Ishikawa (cell line): ENCODE measurements around the gene NBAS.
A peak's percentile ranks its signal among the peaks of the same experiment; 100 is the strongest.

ENCODE experiments used
- CEBPB ChIP-seq: IDR thresholded peaks from 2 replicates; pipeline ENCODE4 v1.6.1; 2012
- CREB1 ChIP-seq: IDR thresholded peaks from 2 replicates; pipeline ENCODE4 v1.6.1; 2012; ENCODE audit warnings: low read depth
- EGR1 ChIP-seq: IDR thresholded peaks from 2 replicates; pipeline ENCODE4 v1.6.1; 2012
- EP300 ChIP-seq: IDR thresholded peaks from 2 replicates; pipeline ENCODE4 v1.6.1; 2012; ENCODE audit warnings: borderline replicate concordance
- FOXM1 ChIP-seq: IDR thresholded peaks from 2 replicates; pipeline ENCODE4 v1.6.1; 2012; ENCODE audit warnings: low read depth, borderline replicate concordance
- MAX ChIP-seq: IDR thresholded peaks from 2 replicates; pipeline ENCODE4 v1.6.1; 2012
- NFIC ChIP-seq: IDR thresholded peaks from 2 replicates; pipeline ENCODE4 v1.6.1; 2012
- RAD21 ChIP-seq: IDR thresholded peaks from 2 replicates; pipeline ENCODE4 v1.6.1; 2012; ENCODE audit warnings: low read depth
- REST ChIP-seq: IDR thresholded peaks from 2 replicates; pipeline ENCODE4 v1.6.1; 2012; ENCODE audit warnings: low read depth, mild to moderate bottlenecking
- TAF1 ChIP-seq: IDR thresholded peaks from 2 replicates; pipeline ENCODE4 v1.6.1; 2012; ENCODE audit warnings: low read depth, mild to moderate bottlenecking
- TCF12 ChIP-seq: IDR thresholded peaks from 2 replicates; pipeline ENCODE4 v1.6.1; 2012; ENCODE audit warnings: low read depth
- TEAD4 ChIP-seq: IDR thresholded peaks from 2 replicates; pipeline ENCODE4 v1.6.1; 2012
- USF1 ChIP-seq: IDR thresholded peaks from 2 replicates; pipeline ENCODE4 v1.6.1; 2012
- YY1 ChIP-seq: IDR thresholded peaks from 2 replicates; pipeline ENCODE4 v1.6.1; 2012; ENCODE audit warnings: low read depth
- ZBTB7A ChIP-seq: IDR thresholded peaks from 2 replicates; pipeline ENCODE4 v1.6.1; 2012; ENCODE audit warnings: low read depth

The NBAS gene

GRCh38 chr2:15357186-15357585 lies 203.9 kb downstream of the NBAS start:
- no peak for TF ChIP-seq CREB1
- no peak for TF ChIP-seq CEBPB
- TF ChIP-seq USF1: no peak
- no peak for TF ChIP-seq ZBTB7A
- no peak for TF ChIP-seq NFIC
- no peak for TF ChIP-seq RAD21
- no peak for TF ChIP-seq YY1
- TF ChIP-seq EP300: no peak
- no peak for TF ChIP-seq TEAD4
- TF ChIP-seq REST: no peak
- no peak for TF ChIP-seq TCF12
- TF ChIP-seq FOXM1: no peak
- TF ChIP-seq EGR1: no peak
- no peak for TF ChIP-seq MAX
- TF ChIP-seq TAF1: no peak

DNA sequence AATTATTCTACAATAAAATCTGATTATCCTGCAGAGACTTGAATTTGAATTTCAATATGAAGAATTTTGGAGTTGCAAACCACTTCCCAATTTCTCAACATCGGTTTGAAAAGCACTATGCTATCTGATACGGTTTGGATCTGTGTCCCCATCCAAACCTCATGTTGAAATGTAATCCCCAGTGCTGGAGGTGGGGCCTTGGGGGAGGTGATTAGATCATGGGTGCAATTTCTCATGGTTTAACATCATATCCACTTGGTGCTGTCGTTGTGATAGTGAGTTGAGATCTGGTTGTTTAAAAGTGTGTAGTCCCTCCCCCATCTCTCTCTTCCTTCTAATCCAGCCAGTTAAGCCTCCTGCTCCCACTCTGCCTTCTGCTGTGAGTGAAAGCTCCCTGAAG lies 205.7 kb downstream of the NBAS start:
- TF ChIP-seq USF1 (no peak), CEBPB (no peak), REST (no peak), ZBTB7A (no peak), FOXM1 (no peak), MAX (no peak), YY1 (no peak), NFIC (no peak), RAD21 (no peak), EGR1 (no peak), TAF1 (no peak), CREB1 (no peak), EP300 (no peak), TEAD4 (no peak), TCF12 (no peak)

GRCh38 chr2:15354596-15355366 lies 206.4 kb downstream of the NBAS start:
- TF ChIP-seq CREB1: no peak
- no peak for TF ChIP-seq EP300
- no peak for TF ChIP-seq NFIC
- TF ChIP-seq TCF12: no peak
- TF ChIP-seq RAD21: no peak
- TF ChIP-seq CEBPB: no peak
- no peak for TF ChIP-seq TAF1
- no peak for TF ChIP-seq USF1
- no peak for TF ChIP-seq MAX
- no peak for TF ChIP-seq EGR1
- TF ChIP-seq YY1: no peak

- 0 out of 2 replicates have a peak, but pooled peaks have one; percentile 22 for TF ChIP-seq NFIC
- TF ChIP-seq CEBPB: no peak
Measured at GRCh38 chr2:15352363-15352762, 208.8 kb downstream of the NBAS start.

- TF ChIP-seq CEBPB (no peak), TAF1 (no peak), NFIC (no peak), CREB1 (no peak), RAD21 (no peak), MAX (no peak), USF1 (no peak), EP300 (no peak), ZBTB7A (no peak), YY1 (no peak), FOXM1 (no peak), REST (no peak)
Measured at GRCh38 chr2:15348636-15349035, 212.5 kb downstream of the NBAS start.
